Tibial nerve (tissue), 4 donors: ENCODE data around the gene CSNK1D.
A peak's percentile ranks its signal among the peaks of the same experiment; 100 is the strongest.

Experiments
- EP300 ChIP-seq, 2 donors: sonication (generic); formaldehyde crosslinking; IDR thresholded peaks; one replicate each; pipeline ENCODE4 v1.6.1; 2017; ENCODE audit warnings: antibody characterized with exemption in 2 of 2, mild to moderate bottlenecking in 1 of 2
- POLR2A ChIP-seq, 2 donors: fragments of 450-650 bp; IDR thresholded peaks; one replicate each; pipeline ENCODE4 v1.6.1; 2017; ENCODE audit warnings: antibody characterized with exemption in 2 of 2, mild to moderate bottlenecking in 2 of 2, moderate library complexity in 2 of 2
- TF ChIP-seq, protein P1 (sequence below), 5 experiments: fragments of 200-600 bp in 3 of 5; fragments of 450-650 bp in 2 of 5; sonication (generic) in 3 of 5; IDR thresholded peaks; one replicate each; pipeline ENCODE4 v1.5.1; 2016 to 2019; ENCODE audit warnings: antibody characterized with exemption in 5 of 5, mild to moderate bottlenecking in 3 of 5, moderate library complexity in 2 of 5

- TF ChIP-seq, protein P1, sequence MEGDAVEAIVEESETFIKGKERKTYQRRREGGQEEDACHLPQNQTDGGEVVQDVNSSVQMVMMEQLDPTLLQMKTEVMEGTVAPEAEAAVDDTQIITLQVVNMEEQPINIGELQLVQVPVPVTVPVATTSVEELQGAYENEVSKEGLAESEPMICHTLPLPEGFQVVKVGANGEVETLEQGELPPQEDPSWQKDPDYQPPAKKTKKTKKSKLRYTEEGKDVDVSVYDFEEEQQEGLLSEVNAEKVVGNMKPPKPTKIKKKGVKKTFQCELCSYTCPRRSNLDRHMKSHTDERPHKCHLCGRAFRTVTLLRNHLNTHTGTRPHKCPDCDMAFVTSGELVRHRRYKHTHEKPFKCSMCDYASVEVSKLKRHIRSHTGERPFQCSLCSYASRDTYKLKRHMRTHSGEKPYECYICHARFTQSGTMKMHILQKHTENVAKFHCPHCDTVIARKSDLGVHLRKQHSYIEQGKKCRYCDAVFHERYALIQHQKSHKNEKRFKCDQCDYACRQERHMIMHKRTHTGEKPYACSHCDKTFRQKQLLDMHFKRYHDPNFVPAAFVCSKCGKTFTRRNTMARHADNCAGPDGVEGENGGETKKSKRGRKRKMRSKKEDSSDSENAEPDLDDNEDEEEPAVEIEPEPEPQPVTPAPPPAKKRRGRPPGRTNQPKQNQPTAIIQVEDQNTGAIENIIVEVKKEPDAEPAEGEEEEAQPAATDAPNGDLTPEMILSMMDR (IDR thresholded peaks at IDR 0.05), result peak; percentile 93 to 99 (median 97)
- TF ChIP-seq POLR2A (IDR thresholded peaks at IDR 0.05) (no peak), EP300 (IDR thresholded peaks at IDR 0.05) (no peak)
These were observed 47.7 kb upstream of the CSNK1D start for GRCh38 chr17:82320956-82321927.
